HG03175 (cell line): ENCODE measurements around the gene BRI3BP.
"Not testable (repeated sequence)": the region's sequence is repeated elsewhere in the genome, so short reads cannot be mapped to it uniquely, and the experiment has no call there.

Experiments
- ATAC-seq: cut with Tn5 transposase; IDR thresholded peaks from one replicate; pipeline ENCODE4 v1.9.1; 2021; ENCODE audit warnings: mild to moderate bottlenecking, moderate library complexity; ENCODE audit not compliant: unreplicated experiment

BRI3BP gene

GRCh38 chr12:125021096-125021495 lies 27.7 kb downstream of the BRI3BP start:
- ATAC-seq = no peak

GRCh38 chr12:125021771-125022170 lies 28.3 kb downstream of the BRI3BP start:
- ATAC-seq = no peak

GRCh38 chr12:125023065-125023464 lies 29.6 kb downstream of the BRI3BP start:
- ATAC-seq = no peak

DNA sequence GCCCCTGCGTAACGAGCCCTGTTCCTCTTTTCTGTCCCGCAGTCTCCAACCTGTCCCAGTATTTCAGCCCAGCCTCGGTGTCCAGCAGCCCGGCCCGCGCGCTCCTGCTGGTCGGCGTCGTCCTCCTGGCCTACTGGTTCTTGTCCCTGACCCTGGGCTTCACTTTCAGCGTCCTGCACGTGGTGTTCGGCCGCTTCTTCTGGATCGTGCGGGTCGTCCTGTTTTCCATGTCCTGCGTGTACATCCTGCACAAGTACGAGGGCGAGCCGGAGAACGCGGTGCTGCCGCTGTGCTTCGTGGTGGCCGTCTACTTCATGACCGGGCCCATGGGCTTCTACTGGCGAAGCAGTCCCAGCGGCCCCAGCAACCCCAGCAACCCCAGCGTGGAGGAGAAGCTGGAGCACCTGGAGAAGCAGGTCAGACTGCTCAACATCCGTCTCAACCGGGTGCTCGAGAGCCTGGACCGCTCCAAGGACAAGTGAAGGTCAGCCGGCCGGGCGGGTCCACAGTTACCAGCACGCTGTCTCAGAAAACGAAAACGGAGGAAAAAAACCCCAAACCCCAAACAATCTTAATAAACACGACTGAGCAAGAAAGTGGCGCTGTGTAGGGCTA lies 31.6 kb downstream of the BRI3BP start:
- no peak for ATAC-seq

DNA sequence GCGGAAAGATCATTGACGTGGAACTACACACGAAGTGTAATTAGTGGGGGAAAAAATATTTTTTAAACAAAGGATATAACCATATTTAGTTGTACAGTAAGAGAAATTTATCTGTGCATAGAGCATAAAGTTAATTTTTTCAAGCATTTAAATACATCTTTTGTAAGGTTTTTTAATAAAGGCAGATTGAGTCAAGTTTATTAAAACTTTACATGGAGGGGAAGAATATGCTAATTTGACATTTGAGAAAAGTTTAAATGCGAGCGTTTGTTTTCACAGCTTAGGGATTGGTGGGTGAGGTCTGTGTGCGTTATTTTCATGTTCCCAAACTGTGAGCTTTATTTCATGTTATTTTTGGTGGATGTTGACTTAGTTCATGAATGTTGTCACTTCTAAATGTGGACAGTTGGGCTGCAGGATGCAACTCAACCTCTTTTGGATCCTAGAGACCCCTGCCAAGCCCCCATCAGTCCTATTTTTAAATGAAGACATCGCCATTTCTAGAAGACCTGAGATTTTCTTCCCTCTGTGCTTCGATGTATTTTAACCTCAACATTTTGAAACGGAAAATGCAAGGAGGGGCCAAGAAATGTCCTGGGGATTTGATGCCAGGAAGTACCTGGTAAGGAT lies 32.3 kb downstream of the BRI3BP start:
- no peak for ATAC-seq

DNA sequence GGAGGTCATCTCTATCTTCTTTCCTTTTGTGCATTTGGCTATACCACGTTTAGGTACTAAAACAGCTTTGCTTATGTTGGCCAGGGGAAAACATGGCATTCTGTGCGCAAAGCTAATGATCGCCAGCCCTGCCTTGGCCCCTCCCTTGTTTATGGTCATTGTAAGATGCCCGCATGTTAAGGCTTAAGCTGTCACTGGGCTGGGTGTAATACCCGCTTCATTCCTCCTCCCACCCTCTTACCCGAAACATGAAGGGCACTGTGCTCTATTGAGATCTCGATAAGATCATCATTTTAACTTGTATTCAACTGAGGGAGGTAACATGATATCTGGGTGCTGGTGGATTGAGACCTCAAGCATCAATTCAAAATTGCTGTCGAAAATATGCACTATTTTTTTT lies 34.7 kb downstream of the BRI3BP start:
- ATAC-seq = no peak

DNA sequence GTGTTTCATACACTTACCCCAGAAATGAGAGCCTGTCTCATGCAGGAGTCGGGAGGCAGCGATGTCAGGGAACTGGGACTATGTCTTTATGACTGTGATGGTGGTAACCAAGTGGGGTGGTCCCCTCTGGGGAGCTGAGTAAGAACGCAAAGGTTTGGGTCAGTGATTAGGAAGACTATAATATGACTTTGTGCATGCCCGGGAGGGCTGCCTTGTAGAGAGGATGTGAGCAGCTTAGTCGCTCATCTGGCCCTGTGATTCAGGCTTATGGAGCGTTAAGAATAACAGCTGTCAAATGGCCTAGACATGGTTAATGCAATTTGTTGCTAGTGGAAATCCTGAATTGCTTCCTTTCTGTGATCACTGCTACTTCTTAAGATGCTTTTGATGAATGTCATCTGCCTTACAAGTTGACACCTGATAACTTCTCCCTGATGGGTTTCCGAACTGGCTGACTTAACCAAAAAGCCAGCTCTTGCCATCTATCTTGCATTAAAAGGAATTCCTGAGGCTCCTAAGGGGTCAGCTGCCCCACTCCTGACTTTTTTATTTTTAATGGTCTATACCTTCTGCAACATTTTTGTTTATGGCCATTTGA lies 36.4 kb downstream of the BRI3BP start:
- ATAC-seq = no peak

- ATAC-seq = not testable (repeated sequence)
These were observed 38.0 kb downstream of the BRI3BP start for GRCh38 chr12:125031471-125031870.

DNA sequence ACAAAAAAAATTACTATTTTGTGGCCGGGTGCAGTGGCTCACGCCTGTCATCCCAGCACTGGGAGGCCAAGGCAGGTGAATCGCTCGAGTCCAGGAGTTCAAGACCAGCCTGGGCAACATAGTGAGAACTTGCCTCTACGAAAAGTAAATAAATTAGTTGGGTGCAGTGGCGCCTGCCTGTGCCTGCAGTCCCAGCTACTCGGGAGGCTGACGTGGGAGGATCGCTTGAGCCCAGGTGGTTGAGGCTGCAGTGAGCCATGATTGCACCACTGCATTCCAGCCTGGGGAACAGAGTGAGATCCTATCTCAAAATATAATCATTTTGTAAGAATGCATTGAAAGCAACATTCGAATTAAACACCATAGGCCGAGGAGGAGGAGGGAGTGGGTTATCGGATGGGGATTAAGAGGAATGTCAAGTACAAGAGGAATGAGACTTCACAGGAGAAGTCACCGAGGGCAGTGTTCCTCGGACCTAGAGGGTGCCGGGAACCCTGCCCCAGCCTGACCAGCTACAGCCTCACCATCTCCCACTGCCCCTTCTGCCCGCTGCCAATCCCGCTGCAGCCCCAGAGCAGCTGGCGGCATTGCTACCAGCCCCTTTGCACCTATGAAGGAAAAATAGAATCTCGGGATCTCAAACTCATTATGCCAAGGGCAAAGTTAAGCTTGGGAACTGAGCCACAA lies 39.2 kb downstream of the BRI3BP start:
- ATAC-seq = no peak

GRCh38 chr12:125033288-125033687 lies 39.8 kb downstream of the BRI3BP start:
- no peak for ATAC-seq

DNA sequence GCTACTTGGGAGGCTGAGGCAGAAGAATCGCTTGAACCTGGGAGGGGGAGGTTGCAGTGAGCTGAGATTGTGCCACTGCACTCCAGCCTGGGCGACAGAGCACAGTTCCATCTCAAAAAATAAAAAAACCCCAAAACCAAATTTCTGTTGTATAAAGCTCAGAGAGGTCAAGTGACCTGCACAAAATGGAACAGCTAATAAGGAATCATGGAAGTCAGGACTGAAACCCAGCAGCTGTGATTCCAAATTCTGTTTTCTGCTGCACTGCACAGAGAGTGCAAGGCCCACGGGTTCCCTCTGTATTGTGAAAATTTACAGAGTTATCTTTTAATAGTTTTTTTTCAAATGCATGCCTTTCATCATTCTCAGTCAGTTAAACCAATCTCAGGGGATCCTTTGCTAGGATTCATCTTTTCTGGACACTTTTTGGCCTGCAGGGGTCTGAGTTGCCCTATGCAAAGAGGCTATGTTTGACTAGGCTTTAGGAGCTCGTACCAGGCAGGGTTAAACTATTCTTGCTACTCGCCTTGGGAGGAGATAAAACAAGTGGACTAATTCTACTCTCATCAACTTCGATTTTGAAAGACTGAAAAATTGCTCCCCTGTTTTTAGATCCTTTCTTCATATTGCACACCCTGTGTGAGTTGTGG lies 45.7 kb downstream of the BRI3BP start:
- ATAC-seq = no peak

DNA sequence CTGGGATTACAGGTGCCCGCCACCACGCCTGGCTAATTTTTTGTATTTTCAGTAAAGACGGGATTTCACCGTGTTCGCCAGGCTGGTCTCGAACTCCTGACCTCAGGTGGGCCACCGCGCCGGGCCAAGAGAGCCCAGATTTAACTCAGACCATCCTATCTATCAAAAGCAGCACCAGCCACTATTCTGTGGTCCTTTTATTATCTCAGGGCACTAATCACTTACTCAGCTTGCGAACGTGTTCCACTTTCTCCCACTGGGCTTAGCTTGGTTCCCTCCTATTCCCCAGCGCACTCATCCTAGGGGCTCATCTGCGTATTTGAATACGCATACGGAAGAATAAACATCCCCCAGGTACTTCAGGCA lies 55.6 kb downstream of the BRI3BP start:
- no peak for ATAC-seq

- no peak for ATAC-seq
These were observed 57.0 kb downstream of the BRI3BP start for GRCh38 chr12:125050446-125050845.

DNA sequence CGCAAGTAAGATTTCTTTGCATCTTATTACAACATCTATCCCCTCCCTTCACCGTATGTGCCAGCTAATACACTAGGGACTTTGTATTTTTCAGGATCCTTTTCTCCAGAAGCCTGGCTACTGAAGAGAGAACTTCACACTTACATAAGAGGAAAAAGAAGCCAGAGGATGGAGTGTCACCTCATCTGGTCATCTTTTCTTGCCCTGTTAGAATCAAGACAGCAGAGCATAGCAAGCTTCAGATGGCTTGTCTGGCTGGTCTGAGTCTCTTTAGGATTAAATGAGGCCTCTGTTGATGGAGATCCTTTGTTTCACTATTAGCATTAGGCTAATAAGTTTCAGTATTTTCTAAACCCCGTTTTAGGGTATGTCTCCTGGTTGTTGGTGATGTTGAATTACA lies 57.4 kb downstream of the BRI3BP start:
- ATAC-seq = no peak

DNA sequence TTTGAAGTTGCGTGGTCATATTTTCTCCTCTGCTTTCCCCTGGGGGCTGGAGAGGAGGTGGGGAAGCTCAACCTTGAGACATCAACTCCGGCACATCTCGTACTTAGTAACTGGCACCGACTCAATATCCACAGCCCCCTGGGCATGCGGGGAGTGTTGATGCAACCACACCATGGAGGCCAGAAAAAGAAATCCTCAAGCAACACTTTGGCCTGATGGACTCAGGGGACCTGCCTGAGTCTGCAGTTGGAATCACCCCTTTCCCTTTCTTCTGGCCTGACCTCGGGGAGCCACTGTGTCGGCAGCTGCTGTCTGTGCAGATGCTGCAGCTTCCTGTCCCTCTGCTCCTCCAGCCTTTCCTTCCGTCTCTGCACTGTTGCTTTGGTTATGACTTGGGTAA lies 60.4 kb downstream of the BRI3BP start:
- ATAC-seq = no peak

DNA sequence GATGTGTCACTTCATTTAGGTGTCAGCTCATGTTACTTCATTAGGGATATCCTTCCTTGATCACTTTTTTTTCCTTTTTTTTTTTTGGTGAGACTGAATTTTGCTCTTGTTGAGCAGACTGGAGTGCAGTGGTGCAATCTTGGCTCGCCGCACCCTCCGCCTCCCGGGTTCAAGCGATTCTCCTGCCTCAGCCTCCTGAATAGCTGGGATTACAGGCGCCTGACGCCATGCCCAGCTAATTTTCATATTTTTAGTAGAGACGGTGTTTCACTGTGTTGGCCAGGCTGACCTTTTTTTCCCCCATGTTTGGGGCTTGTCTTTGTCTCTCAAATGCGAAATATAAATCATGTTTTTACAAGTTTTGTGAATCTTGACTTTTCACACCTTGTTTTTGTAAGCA lies 62.1 kb downstream of the BRI3BP start:
- ATAC-seq = no peak

DNA sequence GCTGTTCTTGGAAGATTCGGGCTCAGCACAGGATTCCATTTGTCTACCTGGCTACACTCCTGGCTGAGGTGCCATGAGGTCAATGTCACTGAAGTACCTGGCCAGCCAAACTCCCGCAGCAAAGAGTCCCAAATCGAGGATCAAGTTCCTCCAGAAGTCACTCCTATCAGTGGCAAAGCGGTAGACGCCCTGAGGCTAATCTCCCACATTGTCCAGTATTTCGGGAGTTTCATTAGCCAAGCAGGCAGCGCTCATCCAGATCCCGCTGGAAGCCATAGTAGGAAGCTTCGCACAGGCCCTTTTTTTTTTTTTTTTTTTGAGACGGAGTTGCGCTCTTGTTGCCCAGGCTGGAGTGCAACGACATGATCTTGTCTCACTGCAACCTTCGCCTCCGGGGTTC lies 62.9 kb downstream of the BRI3BP start:
- ATAC-seq = no peak

DNA sequence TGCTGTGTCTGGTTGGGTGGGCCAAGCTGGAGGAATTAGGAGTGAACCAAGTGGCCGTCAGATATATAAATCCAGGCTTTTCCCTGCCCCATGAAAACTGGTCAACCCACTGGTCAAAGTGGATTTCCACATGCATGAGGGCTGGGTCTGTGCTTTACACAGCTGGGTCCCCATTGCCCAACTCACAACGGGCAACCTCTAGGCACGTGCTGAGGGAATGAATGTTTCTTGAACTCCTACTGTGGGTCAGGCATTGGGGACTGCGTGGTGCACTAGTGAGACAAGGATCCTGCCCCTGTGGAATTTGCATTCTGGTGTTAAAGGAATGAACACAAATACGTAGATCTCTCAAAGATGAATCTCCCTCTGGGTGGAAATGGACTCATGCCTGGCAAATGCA lies 64.3 kb downstream of the BRI3BP start:
- ATAC-seq = no peak

DNA sequence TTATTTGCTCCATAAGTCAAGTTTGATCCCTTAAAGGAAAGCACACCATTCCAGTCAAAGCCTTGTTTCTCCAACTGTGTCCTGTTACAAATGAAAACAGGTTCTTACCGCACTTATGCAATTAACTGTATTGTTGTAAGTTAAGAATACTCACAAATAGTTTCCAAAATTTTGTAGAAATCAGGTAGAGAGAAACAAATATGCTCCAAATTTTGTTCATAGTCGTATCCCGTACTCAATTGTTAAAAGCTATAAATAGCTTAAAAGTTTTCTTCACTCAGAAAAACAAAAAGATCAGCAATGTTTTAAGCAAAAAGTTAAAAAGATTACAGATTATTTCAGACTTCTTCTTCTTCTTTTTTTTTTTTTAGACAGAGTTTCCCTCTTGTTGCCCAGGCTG lies 67.8 kb downstream of the BRI3BP start:
- no peak for ATAC-seq

DNA sequence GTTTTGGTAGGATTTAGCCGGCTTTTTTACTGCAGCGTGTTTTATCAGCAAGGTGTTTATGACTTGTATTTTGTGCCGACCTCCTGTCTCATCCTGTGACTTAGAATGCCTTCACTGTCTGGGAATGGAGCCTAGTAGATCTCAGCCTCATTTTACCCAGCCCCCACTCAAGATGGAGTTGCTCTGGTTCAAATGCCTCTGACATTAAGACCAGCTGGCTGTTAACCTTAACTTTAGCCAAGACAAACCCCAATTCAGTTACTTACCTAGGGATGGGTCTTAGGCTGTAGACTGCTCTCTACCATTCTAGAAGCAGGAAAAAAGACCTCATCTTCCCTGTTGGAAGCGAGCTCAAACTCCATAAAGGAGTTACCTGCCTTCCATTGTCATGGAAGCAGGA lies 70.1 kb downstream of the BRI3BP start:
- not testable (repeated sequence) for ATAC-seq

- ATAC-seq = no peak
These were observed 71.0 kb downstream of the BRI3BP start for GRCh38 chr12:125064492-125064891.
